ENCODE measurements around the gene NREP.
A peak's percentile ranks its signal among the peaks of the same experiment; 100 is the strongest.

NREP gene

DNA sequence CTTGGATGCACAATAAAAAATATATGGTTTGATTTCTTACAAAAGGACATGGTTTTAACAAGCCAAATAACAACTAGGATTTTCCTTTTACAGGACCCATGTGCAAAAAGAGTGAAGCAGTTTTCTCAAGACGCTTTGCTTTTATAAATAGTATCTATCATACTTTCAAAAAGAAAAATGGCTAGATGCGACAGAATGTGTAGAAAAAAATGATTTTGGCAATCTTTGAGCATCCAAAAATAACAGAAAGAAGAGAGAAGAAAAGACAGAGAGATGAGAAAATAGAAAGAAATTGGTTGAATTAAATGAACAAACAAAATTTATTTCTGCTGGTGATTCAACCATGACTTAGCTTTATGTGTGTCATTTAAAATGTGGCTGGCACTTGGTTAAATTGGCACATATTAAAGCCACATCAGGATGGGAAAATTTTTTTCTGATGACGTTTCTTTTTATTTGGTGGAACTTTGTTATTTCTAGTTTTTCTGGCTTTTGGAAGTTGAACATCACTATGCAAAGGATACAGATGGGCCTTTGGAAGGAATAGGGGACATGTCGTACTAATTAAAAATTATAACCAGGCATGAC is 35.6 kb upstream of the NREP start:
- no peak for DNase-seq (ENCODE audit: low read depth)
- TF ChIP-seq, protein P1, sequence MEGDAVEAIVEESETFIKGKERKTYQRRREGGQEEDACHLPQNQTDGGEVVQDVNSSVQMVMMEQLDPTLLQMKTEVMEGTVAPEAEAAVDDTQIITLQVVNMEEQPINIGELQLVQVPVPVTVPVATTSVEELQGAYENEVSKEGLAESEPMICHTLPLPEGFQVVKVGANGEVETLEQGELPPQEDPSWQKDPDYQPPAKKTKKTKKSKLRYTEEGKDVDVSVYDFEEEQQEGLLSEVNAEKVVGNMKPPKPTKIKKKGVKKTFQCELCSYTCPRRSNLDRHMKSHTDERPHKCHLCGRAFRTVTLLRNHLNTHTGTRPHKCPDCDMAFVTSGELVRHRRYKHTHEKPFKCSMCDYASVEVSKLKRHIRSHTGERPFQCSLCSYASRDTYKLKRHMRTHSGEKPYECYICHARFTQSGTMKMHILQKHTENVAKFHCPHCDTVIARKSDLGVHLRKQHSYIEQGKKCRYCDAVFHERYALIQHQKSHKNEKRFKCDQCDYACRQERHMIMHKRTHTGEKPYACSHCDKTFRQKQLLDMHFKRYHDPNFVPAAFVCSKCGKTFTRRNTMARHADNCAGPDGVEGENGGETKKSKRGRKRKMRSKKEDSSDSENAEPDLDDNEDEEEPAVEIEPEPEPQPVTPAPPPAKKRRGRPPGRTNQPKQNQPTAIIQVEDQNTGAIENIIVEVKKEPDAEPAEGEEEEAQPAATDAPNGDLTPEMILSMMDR (IDR thresholded peaks at IDR 0.05; ENCODE audit: low read length, missing control alignments): no peak

GRCh38 chr5:111790295-111790694 is 33.3 kb upstream of the NREP start:
- no peak overlapping the region for H3K4me3 ChIP-seq (replicated peaks; ENCODE audit: low read depth, low read length)
- no peak for DNase-seq (ENCODE audit: low read depth)
- TF ChIP-seq, protein P1 (IDR thresholded peaks at IDR 0.05; ENCODE audit: low read length, missing control alignments): no peak

More for the DNA sequence above, 35.6 kb upstream of the NREP start:
- H3K4me3 ChIP-seq (replicated peaks; ENCODE audit: low read depth, low read length): no peak overlapping the region

- TF ChIP-seq, protein P1 (IDR thresholded peaks at IDR 0.05; ENCODE audit: low read length, missing control alignments): no peak
- no peak overlapping the region for H3K4me3 ChIP-seq (replicated peaks; ENCODE audit: low read depth, low read length)
- no peak for DNase-seq (ENCODE audit: low read depth)
These were observed 30.0 kb upstream of the NREP start for GRCh38 chr5:111787006-111787405.

GRCh38 chr5:111784491-111785181 is 27.6 kb upstream of the NREP start:
- TF ChIP-seq, protein P1 (IDR thresholded peaks at IDR 0.05; ENCODE audit: low read length, missing control alignments): no peak
- H3K4me3 ChIP-seq (replicated peaks; ENCODE audit: low read depth, low read length): no peak overlapping the region
- no peak for DNase-seq (ENCODE audit: low read depth)

- no peak overlapping the region for H3K4me3 ChIP-seq (replicated peaks; ENCODE audit: low read depth, low read length)
- no peak for DNase-seq (ENCODE audit: low read depth)
- TF ChIP-seq, protein P1 (IDR thresholded peaks at IDR 0.05; ENCODE audit: low read length, missing control alignments): no peak
These were observed 26.5 kb upstream of the NREP start for GRCh38 chr5:111783537-111783936.

- DNase-seq (ENCODE audit: low read depth): peak; percentile 46
- TF ChIP-seq, protein P1 (IDR thresholded peaks at IDR 0.05; ENCODE audit: low read length, missing control alignments): no peak
These were observed 25.2 kb upstream of the NREP start for GRCh38 chr5:111782216-111782615.

GRCh38 chr5:111781200-111781599 is 24.2 kb upstream of the NREP start:
- TF ChIP-seq, protein P1 (IDR thresholded peaks at IDR 0.05; ENCODE audit: low read length, missing control alignments): no peak
- DNase-seq (ENCODE audit: low read depth): peak; percentile 57
- H3K4me3 ChIP-seq (replicated peaks; ENCODE audit: low read depth, low read length): no peak overlapping the region

More at GRCh38 chr5:111782216-111782615, 25.2 kb upstream of the NREP start:
- no peak overlapping the region for H3K4me3 ChIP-seq (replicated peaks; ENCODE audit: low read depth, low read length)
